ENCODE results near the gene PGC.
A peak's percentile ranks its signal among the peaks of the same experiment; 100 is the strongest.

PGC gene

GRCh38 chr6:41746107-41746506, 1.1 kb downstream of the PGC start:
- DNase-seq (ENCODE audit: low read depth in 2 of 2), result no peak

GRCh38 chr6:41744236-41744787, 2.9 kb downstream of the PGC start:
- DNase-seq (ENCODE audit: low read depth in 2 of 2), result no peak

DNA sequence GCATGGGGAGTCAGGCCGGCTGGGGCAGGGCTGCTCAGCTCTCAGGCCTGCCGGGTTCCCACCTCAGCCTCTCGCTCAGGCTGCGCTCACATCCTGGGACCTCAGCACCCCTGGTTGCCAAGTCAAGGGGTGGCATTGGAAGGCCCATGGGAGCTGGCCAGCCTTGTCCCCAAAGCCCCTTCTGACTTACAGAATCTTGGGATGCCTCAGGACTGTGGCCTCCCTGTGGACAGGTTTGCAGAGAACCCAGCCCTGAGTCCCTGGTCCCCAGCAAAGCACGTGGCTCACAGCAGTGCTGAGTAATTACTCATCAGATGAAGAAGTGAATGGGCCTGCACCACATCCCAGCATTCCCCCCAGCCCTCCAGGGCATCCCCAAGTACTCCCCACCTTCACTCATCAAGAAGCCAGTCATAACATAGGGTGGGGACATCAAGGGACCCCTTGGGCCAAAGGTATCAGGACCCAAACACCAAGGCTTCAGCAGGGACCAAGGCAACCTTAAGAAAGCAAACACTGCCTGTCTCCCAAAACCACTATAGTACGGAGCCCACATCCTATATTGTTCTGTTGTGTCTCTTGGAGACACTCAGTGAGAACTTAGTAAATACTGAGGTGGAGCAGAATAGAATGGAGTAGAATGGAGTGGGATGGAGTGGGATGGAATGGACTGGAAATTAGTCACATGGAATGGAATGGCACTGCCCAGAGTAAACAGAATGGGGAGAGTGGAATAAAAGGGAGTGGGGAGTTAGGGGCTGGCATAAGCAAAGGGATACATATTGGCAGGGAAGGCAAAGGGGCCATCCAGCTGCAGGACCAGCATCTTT, 3.6 kb downstream of the PGC start:
- DNase-seq (ENCODE audit: low read depth in 2 of 2), result no peak

DNA sequence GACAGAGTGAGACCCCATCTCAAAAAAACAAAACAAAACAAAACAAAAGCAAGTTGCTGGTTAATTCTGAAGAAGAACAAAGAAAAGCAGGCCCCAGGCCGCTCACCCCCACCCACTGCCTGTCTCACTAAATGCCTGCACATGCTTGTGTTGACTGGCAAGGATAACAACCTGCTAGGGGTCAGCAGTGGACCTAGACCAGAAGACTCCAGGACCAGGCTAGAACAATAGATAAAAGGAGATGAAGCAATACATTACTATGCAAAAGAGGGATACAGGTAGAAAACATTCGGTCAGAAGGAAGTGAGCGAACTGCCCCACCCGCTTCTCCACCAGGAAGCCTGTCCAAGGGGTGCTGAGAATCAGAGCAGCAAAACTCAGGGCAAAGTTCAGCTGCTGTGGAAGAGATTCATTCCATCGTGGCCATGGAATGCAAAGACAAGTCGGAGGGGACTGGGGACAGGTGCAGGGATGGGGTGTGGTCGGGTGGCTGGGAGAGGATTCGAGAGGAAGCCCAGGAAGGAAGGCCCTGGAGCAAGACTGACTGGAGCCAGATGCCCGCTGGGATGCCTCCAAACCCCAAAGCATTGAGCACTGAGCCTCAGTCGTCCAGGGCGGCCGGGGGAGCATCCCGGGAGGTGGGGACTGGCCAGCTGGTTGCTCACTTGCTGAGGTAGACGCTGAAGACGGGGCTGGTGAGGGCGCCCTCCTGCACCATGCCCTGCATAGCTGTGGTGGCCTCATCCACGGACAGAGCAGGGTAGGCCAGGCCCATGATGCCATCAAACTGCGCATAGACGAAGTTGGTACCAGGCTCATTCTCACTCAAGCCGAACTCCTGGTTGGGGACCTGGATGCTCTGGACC, 5.3 kb downstream of the PGC start:
- no peak for DNase-seq (ENCODE audit: low read depth in 2 of 2)

DNA sequence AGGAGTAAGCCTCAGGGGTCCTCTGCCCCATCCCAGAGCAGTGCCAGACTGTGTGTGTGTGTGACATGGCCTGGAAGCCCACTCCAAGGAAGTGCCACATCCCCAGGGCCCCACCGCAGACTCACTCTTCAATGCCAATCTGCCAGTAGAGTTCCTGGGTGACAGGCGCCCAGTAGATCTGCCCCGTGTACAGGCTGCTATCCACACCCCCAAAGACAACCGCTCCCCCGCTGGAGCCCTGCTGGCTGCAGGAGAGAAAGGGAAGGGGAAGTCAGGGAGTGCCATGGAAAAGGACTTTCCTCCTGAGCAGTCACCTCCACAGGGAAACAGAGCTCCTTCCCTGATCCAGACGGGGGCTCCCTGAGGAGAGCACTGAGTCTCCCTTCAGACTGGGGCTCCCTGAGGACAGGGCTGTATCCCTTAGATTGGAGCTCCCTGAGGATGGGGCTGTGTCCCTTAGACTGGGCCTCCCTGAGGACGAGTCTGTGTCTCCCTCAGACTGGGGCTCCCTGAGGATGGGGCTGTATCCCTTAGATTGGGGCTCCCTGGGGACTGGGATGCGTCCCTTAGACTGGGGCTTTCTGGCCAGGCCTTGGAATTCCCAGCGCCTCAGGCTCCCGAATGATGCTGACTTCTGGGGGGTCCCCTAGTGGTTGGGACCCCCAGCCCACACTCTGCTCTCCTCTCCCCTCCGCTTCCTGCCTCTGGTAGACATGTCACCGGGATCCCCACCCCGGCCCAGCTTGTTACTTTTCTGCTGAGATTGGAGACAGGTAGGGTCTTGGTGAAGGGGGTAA, 6.6 kb downstream of the PGC start:
- DNase-seq (ENCODE audit: low read depth in 2 of 2), result no peak

DNA sequence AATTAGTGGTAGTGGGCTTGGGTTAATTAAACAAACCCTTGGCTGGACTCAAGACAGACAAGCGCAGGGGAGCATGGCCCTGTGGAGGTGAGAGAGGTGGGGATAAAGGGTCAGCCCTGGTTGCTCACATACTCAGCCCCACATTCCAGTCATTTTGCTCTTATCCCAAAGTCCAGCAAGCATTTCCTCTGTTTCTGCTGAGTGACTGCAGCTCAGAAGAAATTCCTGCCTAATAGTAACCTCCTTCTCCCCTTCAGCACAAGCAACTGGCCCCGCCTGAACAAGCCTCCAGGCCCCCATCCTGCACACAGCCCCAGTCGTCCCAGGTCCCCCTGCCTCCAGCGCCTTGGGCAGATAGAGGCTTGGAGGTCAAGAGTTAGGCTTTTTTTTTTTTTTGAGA, 8.2 kb downstream of the PGC start:
- no peak for DNase-seq (ENCODE audit: low read depth in 2 of 2)

GRCh38 chr6:41737591-41738130, 9.5 kb downstream of the PGC start:
- no peak for DNase-seq (ENCODE audit: low read depth in 2 of 2)

- no peak for DNase-seq (ENCODE audit: low read depth in 2 of 2)
Measured at GRCh38 chr6:41736800-41737555, 10.2 kb downstream of the PGC start.

- DNase-seq (ENCODE audit: low read depth in 2 of 2), result no peak
Measured at GRCh38 chr6:41736186-41736733, 10.9 kb downstream of the PGC start.

DNA sequence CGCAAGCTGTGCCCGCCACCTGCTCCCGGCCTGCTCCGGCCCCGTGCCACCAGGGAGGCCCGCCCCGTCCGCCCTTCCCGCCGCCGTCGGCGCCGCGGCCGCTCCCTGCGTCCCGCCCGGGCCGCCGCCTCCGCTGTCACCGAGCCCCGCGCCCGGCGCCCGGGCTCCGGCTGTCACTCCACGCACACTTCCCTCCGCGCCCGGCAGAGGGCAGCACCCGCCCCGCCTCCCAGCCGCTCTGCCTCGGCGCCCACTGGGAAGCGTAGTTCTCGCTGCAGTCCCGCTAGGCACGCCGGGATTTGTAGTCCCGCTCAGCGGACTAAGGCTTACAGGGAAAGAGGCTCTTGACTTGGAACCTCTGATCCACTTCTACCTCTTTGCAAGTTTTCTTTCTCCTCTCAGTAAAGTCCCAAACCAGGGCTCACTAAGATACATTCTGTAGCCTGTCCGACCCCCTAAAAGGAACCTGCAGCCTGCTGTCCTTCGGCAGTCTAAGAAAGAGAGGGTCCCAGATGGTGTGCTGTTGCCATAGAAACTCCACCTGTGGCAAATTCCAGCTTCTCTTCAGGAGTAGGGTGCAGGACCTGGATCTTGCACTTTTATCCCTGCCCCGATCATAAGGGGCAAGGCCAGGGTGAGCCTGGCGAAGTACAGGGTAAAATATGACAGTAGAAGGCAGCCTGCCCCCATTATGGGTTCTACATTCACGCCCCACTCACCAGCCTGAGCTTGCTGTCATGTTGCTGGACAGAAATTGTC, 11.6 kb downstream of the PGC start, which contains the start of gene TFEB:
TSS of gene TFEB (minus strand) at position 182 of the 759 bp plus-strand sequence. CDS start 44,395 bp downstream, outside the sequence.
- DNase-seq (ENCODE audit: low read depth in 2 of 2), result peak; percentile 82 to 88

GRCh38 chr6:41734666-41735426, 12.4 kb downstream of the PGC start:
- peak; percentile 48 to 56 for DNase-seq (ENCODE audit: low read depth in 2 of 2)

GRCh38 chr6:41733707-41734665, 13.2 kb downstream of the PGC start:
- peak; percentile 42 to 48 for DNase-seq (ENCODE audit: low read depth in 2 of 2)

DNA sequence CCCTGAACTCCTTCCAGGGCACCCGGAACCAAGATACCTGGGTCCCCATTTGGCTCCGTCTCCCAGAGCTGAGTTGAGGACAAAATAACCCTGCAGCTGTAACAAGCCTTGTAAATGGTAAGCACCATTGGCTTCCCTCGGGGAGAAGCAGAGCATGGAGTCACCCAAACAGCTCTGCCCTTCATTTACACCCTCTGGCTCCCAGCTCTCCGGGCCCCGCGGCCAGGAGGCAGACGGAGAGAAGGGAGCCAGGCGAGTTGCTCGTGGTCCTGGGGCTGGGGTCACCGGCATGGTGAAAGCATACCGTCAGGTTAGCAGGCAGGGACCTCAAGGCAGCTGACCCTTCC, 13.9 kb downstream of the PGC start:
- no peak for DNase-seq (ENCODE audit: low read depth in 2 of 2)

DNA sequence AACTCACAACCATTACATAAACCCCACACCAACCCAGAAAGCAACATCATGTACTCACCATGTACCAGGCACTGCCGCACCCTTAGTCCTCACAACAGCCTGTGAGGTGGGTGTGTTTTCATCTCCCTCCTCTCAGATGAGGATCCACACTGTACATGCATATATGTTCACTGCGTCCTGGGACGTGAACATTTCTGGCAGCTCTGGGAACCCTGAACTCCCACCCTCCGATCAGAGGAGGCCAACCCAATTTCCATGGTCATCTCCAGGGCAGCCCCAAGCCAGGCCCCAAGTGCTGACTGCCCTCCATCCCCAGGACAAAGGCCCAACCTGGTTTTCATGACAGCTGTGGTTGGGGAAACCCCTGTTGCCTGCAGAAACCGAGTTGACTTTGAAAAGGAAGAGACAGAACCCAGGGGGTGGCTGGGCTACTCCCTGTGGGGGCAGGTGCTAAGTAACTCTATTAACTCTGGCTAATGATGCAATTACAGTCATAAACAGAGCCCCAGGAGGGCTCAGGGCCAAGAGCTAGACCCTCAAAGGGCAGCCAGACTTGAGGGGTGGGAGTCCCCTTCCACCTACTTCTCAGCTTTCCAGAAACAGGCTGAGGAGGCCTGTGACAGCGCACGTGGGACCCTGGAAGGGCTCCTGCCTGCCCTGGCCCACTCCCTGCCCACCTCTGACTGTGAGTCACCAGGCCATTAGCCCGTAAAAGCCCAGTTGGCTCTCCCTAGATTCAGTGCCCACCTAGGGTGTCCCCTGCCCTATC, 14.4 kb downstream of the PGC start:
- peak; percentile 28 to 33 for DNase-seq (ENCODE audit: low read depth in 2 of 2)

- no peak for DNase-seq (ENCODE audit: low read depth in 2 of 2)
Measured at GRCh38 chr6:41732149-41732548, 15.0 kb downstream of the PGC start.

DNA sequence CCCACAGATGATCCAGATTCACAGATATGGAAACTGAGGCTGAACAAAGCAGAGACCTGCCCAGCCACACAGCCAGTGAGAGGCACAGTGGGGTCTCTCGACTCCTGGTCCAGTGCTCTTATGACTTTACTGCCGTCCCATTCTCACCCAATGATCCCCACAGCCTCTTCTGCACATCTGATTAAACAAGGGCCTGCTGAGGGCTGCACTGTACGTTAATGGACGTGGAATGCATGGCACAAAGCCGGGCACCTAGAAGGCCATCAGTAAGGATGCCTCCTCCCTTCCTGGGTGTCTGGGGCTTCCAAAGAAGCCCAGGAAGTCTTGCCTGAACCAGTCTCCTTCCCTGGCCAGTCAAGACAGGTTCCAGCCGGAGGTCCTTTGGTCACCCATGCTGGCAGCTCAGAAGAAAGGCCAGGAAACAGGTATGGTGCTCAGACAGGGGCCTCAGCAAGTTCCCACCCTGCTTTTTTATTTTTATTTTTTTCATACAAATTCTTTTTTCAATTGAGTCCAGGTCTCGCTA, 15.6 kb downstream of the PGC start:
- DNase-seq (ENCODE audit: low read depth in 2 of 2), result no peak

All from stimulated activated CD8-positive, alpha-beta memory T cell treated with anti-CD3 and anti-CD28 coated beads, Interleukin-2, amount 100 ng/mL, for 1 hour (primary cell).